H9 (cell line): Measurements from ENCODE around the gene CCDC158. TPM values are rescaled to one million over a fixed set of nuclear protein-coding genes. Genes with fewer than 3 reads are reported as not detected.

ENCODE experiments used
- DNase-seq: peaks from one replicate; pipeline ENCODE4 v3.0.0-alpha.2; 2017
- H2AFZ ChIP-seq: one replicate; pipeline ENCODE4 v1.6.1; 2013; ENCODE audit warnings: mild to moderate bottlenecking, low read length, control low read depth, moderate library complexity
- H2AK5ac ChIP-seq: 2 replicates; pipeline ENCODE4 v1.6.1; 2013; ENCODE audit warnings: low read length, control low read depth, mixed read lengths; ENCODE audit not compliant: insufficient read length
- H2BK120ac ChIP-seq: one replicate; pipeline ENCODE4 v1.6.1; 2013; ENCODE audit warnings: low read depth, mild to moderate bottlenecking, low read length, control low read depth, inconsistent platforms; ENCODE audit not compliant: poor library complexity, severe bottlenecking
- H2BK12ac ChIP-seq: 2 replicates; pipeline ENCODE4 v1.6.1; 2013; ENCODE audit warnings: low read length, control low read depth, mixed read lengths, low read depth; ENCODE audit not compliant: insufficient read length
- H2BK15ac ChIP-seq: 2 replicates; pipeline ENCODE4 v1.6.1; 2013; ENCODE audit warnings: low read depth, low read length, control low read depth
- H2BK20ac ChIP-seq: one replicate; pipeline ENCODE4 v1.6.1; 2013; ENCODE audit warnings: low read depth, mild to moderate bottlenecking, low read length, control low read depth, inconsistent platforms; ENCODE audit not compliant: poor library complexity, severe bottlenecking
- H2BK5ac ChIP-seq: 2 replicates; pipeline ENCODE4 v1.6.1; 2013; ENCODE audit warnings: low read length, control low read depth, mixed read lengths; ENCODE audit not compliant: insufficient read length
- H3K14ac ChIP-seq: 2 replicates; pipeline ENCODE4 v1.6.1; 2013; ENCODE audit warnings: low read length, control low read depth; ENCODE audit not compliant: insufficient read depth
- H3K18ac ChIP-seq: 2 replicates; pipeline ENCODE4 v1.6.1; 2013; ENCODE audit warnings: low read depth, mild to moderate bottlenecking, mixed read lengths, low read length, control low read depth; ENCODE audit not compliant: insufficient read length
- H3K23ac ChIP-seq: 2 replicates; pipeline ENCODE4 v1.6.1; 2013; ENCODE audit warnings: low read length, control low read depth, mixed read lengths, low read depth; ENCODE audit not compliant: insufficient read length
- H3K23me2 ChIP-seq: 2 replicates; pipeline ENCODE4 v1.6.1; 2013; ENCODE audit warnings: low read depth, mild to moderate bottlenecking, mixed read lengths, low read length, control low read depth; ENCODE audit not compliant: insufficient read length, poor library complexity, severe bottlenecking
- H3K27ac ChIP-seq: 2 replicates; pipeline ENCODE4 v1.5.1; 2013; ENCODE audit warnings: low read length, control low read depth, mixed read lengths, low read depth; ENCODE audit not compliant: insufficient read length
- H3K27me3 ChIP-seq: 2 replicates; pipeline ENCODE4 v1.6.1; 2013; ENCODE audit warnings: low read length, control low read depth, inconsistent platforms; ENCODE audit not compliant: insufficient read depth
- H3K4ac ChIP-seq: 2 replicates; pipeline ENCODE4 v1.6.1; 2013; ENCODE audit warnings: low read depth, mild to moderate bottlenecking, control low read depth, inconsistent platforms, low read length, moderate library complexity
- H3K4me1 ChIP-seq: 2 replicates; pipeline ENCODE4 v1.6.1; 2013; ENCODE audit warnings: low read length, control low read depth, inconsistent platforms; ENCODE audit not compliant: insufficient read depth
- H3K4me2 ChIP-seq: 2 replicates; pipeline ENCODE4 v1.6.1; 2013; ENCODE audit warnings: low read length, control low read depth, mixed read lengths; ENCODE audit not compliant: insufficient read length, insufficient read depth
- H3K56ac ChIP-seq: 2 replicates; pipeline ENCODE4 v1.6.1; 2013; ENCODE audit warnings: low read depth, mild to moderate bottlenecking, mixed read lengths, low read length, control low read depth; ENCODE audit not compliant: insufficient read length
- H3K79me1 ChIP-seq: 2 replicates; pipeline ENCODE4 v1.6.1; 2013; ENCODE audit warnings: low read depth, mild to moderate bottlenecking, moderate library complexity, low read length, control low read depth, inconsistent platforms; ENCODE audit not compliant: insufficient read depth, poor library complexity, severe bottlenecking
- H3K79me2 ChIP-seq: 2 replicates; pipeline ENCODE4 v1.6.1; 2013; ENCODE audit warnings: low read length, control low read depth, inconsistent platforms; ENCODE audit not compliant: insufficient read depth
- H3K9ac ChIP-seq: 2 replicates; pipeline ENCODE4 v1.6.1; 2013; ENCODE audit warnings: low read length, control low read depth, mixed read lengths; ENCODE audit not compliant: insufficient read length; ENCODE audit errors: extremely low read depth
- H3K9me3 ChIP-seq: one replicate; pipeline ENCODE4 v1.6.1; 2013; ENCODE audit warnings: low read depth, low read length, inconsistent platforms; ENCODE audit not compliant: control insufficient read depth
- H3T11ph ChIP-seq: one replicate; pipeline ENCODE4 v1.6.1; 2013; ENCODE audit warnings: mild to moderate bottlenecking, low read length, control low read depth, inconsistent platforms
- H4K20me1 ChIP-seq: one replicate; pipeline ENCODE4 v1.6.1; 2013; ENCODE audit not compliant: control insufficient read depth, insufficient read length, insufficient read depth
- H4K5ac ChIP-seq: 2 replicates; pipeline ENCODE4 v1.6.1; 2013; ENCODE audit warnings: low read depth, mild to moderate bottlenecking, mixed read lengths, low read length, control low read depth; ENCODE audit not compliant: insufficient read length
- H4K8ac ChIP-seq: replicated peaks from 2 replicates; pipeline ENCODE4 v1.6.1; 2013; ENCODE audit warnings: low read length, control low read depth, mixed read lengths, low read depth; ENCODE audit not compliant: insufficient read length
- H4K91ac ChIP-seq: 2 replicates; pipeline ENCODE4 v1.6.1; 2013; ENCODE audit warnings: low read depth, mild to moderate bottlenecking, moderate library complexity, mixed read lengths, low read length, control low read depth; ENCODE audit not compliant: insufficient read length
- H3K27ac Mint-ChIP-seq, 3 experiments: 2 replicates in 2 of 3; 3 replicates in 1 of 3; pipeline ENCODE4 v1.8.0; 2020 to 2021; ENCODE audit warnings: mixed read lengths in 3 of 3, mild to moderate bottlenecking in 1 of 3, moderate library complexity in 1 of 3
- H3K27me3 Mint-ChIP-seq: 2 replicates; pipeline ENCODE4 v1.8.0; 2021; ENCODE audit warnings: low read depth, mild to moderate bottlenecking, moderate library complexity, mixed read lengths
- H3K36me3 Mint-ChIP-seq, 3 experiments: 2 replicates in 2 of 3; 3 replicates in 1 of 3; pipeline ENCODE4 v1.8.0; 2020 to 2021; ENCODE audit warnings: low read depth in 3 of 3, mixed read lengths in 3 of 3; ENCODE audit not compliant: insufficient read depth in 1 of 3
- H3K4me1 Mint-ChIP-seq, 2 experiments: 2 replicates each; pipeline ENCODE4 v1.8.0; 2020; ENCODE audit warnings: mixed read lengths in 2 of 2
- H3K4me3 Mint-ChIP-seq, 2 experiments: 2 replicates in 1 of 2; 3 replicates in 1 of 2; pipeline ENCODE4 v1.8.0; 2020 to 2021; ENCODE audit warnings: mild to moderate bottlenecking in 2 of 2, mixed read lengths in 2 of 2, moderate library complexity in 1 of 2
- H3K9me3 Mint-ChIP-seq, 2 experiments: 2 replicates in 1 of 2; 3 replicates in 1 of 2; pipeline ENCODE4 v1.8.0; 2020; ENCODE audit warnings: mild to moderate bottlenecking in 2 of 2, mixed read lengths in 2 of 2, moderate library complexity in 1 of 2
- CTCF ChIP-seq: fragments of 200-600 bp; sonication (generic); conservative IDR thresholded peaks from 3 replicates; pipeline ENCODE4 v1.8.0; 2021; ENCODE audit warnings: antibody characterized with exemption, mild to moderate bottlenecking
- WGBS: extraction: QIAGEN DNeasy Blood & Tissue Kit; methylation state at CpG from one replicate; pipeline ENCODE4 v1.1.7; 2013; ENCODE audit warnings: missing lambda C conversion rate, low lambda C conversion rate, mixed read lengths; ENCODE audit not compliant: insufficient read length; ENCODE audit errors: extremely low coverage; 5-methylcytosine and 5-hydroxymethylcytosine counted together
- total RNA-seq: library from RNA; stranded (reverse); gene quantifications from 2 replicates; pipeline ENCODE4 v1.2.1, GENCODE V29; 2021

CCDC158 gene
- total RNA-seq, 1 experiment from 2014 or later, result not detected

- peaks cover 1 to 10% (median 4%) of the 10 kb centered on the region in 3 experiments; a peak in 5 of 7 replicates for H3K36me3 Mint-ChIP-seq
- Histone ChIP-seq H2BK20ac (no peak overlapping the region), H2AFZ (no peak overlapping the region), H4K5ac (no peak overlapping the region), H2BK120ac (no peak overlapping the region), H3K14ac (no peak overlapping the region), H3K79me1 (no peaks in the 10 kb centered on the region), H3K9me3 (peaks cover 4% of the 10 kb centered on the region), H3K27me3 (no peaks in the 10 kb centered on the region; the same call in 1 of the 2 replicates), H2BK5ac (no peak overlapping the region), H3K79me2 (no peaks in the 10 kb centered on the region), H3K4ac (no peak overlapping the region), H3K4me1 (no peaks in the 10 kb centered on the region), H3K27ac (no peak overlapping the region), H2AK5ac (no peak overlapping the region), H3K18ac (no peak overlapping the region), H2BK12ac (no peak overlapping the region), H2BK15ac (no peak overlapping the region), H3K9ac (no peak overlapping the region), H4K91ac (no peak overlapping the region), H3K4me2 (no peak overlapping the region), H3K56ac (no peak overlapping the region), H3T11ph (no peak overlapping the region), H3K23me2 (no peaks in the 10 kb centered on the region), H3K23ac (no peak overlapping the region), H4K20me1 (no peaks in the 10 kb centered on the region), H4K8ac (no peak overlapping the region)
- H3K9me3 Mint-ChIP-seq, result peaks cover 11 to 22% of the 10 kb centered on the region in 2 experiments
- peaks cover 0 to 3% of the 10 kb centered on the region in 2 experiments; a peak in 2 of 4 replicates for H3K4me1 Mint-ChIP-seq
- TF ChIP-seq CTCF, result no peak
- WGBS, result no CpG with 5 or more reads among the region's 4 CpGs
- no peak for DNase-seq
- peaks cover 10% of the 10 kb centered on the region for H3K27me3 Mint-ChIP-seq
- H3K27ac Mint-ChIP-seq, result no peak overlapping the region; a peak in 1 of 7 replicates
- no peak overlapping the region for H3K4me3 Mint-ChIP-seq
Observed at GRCh38 chr4:76300012-76300411, 120.9 kb downstream of the CCDC158 start.
